A673 (cell line): ENCODE data around the gene AGPAT2. TPM values are rescaled to one million over a fixed set of nuclear protein-coding genes. Genes with fewer than 3 reads are reported as not detected.
A peak's percentile ranks its signal among the peaks of the same experiment; 100 is the strongest.

Experiments used
- BruUV-seq: library from RNA; stranded (reverse); fragments of 400-500 nt; replicated peaks from 2 replicates; lab custom pipeline; 2021; lab: Mats Ljungman, UMichigan
- CTCF ChIA-PET: fragments of 300-600 bp; sonication (Branson Sonifier 250); formaldehyde crosslinking; loops from one replicate; lab custom pipeline; 2022; ENCODE audit warnings: antibody characterized with exemption; lab: Charles Lee
- POLR2A ChIA-PET: fragments of 300-600 bp; sonication (Branson Sonifier 250); formaldehyde crosslinking; loops from one replicate; lab custom pipeline; 2022; ENCODE audit warnings: antibody characterized with exemption; ENCODE audit not compliant: low non-redundant PET; lab: Charles Lee
- DNase-seq: peaks from one replicate; pipeline ENCODE4 v3.0.0-alpha.2; 2015; ENCODE audit warnings: low spot score
- H3K27ac ChIP-seq: fragments of 200-600 bp; sonication (generic); 2 replicates; pipeline ENCODE4 v1.5.1; 2016; ENCODE audit warnings: mixed run types, low read depth, mild to moderate bottlenecking, mixed read lengths, antibody characterized with exemption, low read length; ENCODE audit not compliant: poor library complexity, severe bottlenecking
- H3K27me3 ChIP-seq: fragments of 200-600 bp; sonication (generic); replicated peaks from 2 replicates; pipeline ENCODE4 v1.6.1; 2017; ENCODE audit warnings: mixed run types, low read depth, mild to moderate bottlenecking, mixed read lengths, antibody characterized with exemption, low read length; ENCODE audit not compliant: insufficient read depth, poor library complexity
- H3K36me3 ChIP-seq: fragments of 200-600 bp; sonication (generic); 2 replicates; pipeline ENCODE4 v1.6.1; 2016; ENCODE audit warnings: mixed run types, mild to moderate bottlenecking, mixed read lengths, antibody characterized with exemption, low read length; ENCODE audit not compliant: insufficient read depth, poor library complexity, severe bottlenecking
- H3K4me1 ChIP-seq: fragments of 200-600 bp; sonication (generic); 2 replicates; pipeline ENCODE4 v1.6.1; 2017; ENCODE audit warnings: mixed run types, mild to moderate bottlenecking, mixed read lengths, antibody characterized with exemption, low read length; ENCODE audit not compliant: insufficient read depth, poor library complexity, severe bottlenecking
- H3K4me3 ChIP-seq: fragments of 200-600 bp; sonication (generic); 2 replicates; pipeline ENCODE4 v1.5.1; 2016; ENCODE audit warnings: low read depth, mixed run types, mild to moderate bottlenecking, mixed read lengths, low read length; ENCODE audit not compliant: poor library complexity, severe bottlenecking
- H3K9me3 ChIP-seq: fragments of 200-600 bp; sonication (generic); 2 replicates; pipeline ENCODE4 v1.6.1; 2016; ENCODE audit warnings: mixed run types, low read depth, mild to moderate bottlenecking, mixed read lengths, antibody characterized with exemption, low read length; ENCODE audit not compliant: poor library complexity, severe bottlenecking
- CTCF ChIP-seq: fragments of 300-800, 200-600 bp; sonication (generic); conservative IDR thresholded peaks from 2 replicates; pipeline ENCODE4 v1.5.1; 2017; ENCODE audit warnings: low read depth, mild to moderate bottlenecking, antibody characterized with exemption, low read length, moderate library complexity, mixed read lengths
- EZH2 ChIP-seq: fragments of 200-600 bp; sonication (generic); IDR thresholded peaks from 2 replicates; pipeline ENCODE4 v1.6.1; 2017; ENCODE audit warnings: borderline replicate concordance, low read depth, mild to moderate bottlenecking, mixed read lengths, antibody characterized with exemption, low read length; ENCODE audit not compliant: poor library complexity, severe bottlenecking
- intact Hi-C: fragments of 100-400 bp; cut with micrococcal nuclease; formaldehyde crosslinking; loops from one replicate; pipeline ENCODE4 v1.10.0; 2022; ENCODE audit not compliant: unreplicated experiment
- total RNA-seq: library from RNA; stranded (reverse); gene quantifications from 2 replicates; pipeline ENCODE4 v1.2.3, GENCODE V29; 2021

The AGPAT2 gene
- total RNA-seq, 1 experiment from 2014 or later, result 57.7 TPM

DNA sequence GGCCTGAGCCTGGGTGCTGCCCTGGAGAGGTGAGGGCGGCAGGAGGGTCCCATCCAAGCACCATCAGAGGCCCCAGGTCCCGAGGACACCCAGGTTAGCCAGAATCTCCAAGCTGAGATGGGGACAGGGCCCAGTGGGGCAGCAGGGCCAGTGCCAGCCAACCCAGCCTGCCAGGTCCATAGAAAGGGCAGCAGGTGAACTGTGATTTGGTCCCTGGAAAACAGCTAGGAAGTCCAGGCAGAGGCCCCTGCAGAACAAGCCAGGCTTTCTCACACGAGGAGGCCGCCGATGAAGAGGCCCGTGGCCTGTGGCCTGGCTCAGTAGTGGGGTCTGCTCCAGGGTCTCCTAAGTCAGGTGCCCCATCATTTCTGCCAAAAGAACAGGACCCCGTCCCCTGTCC is 2.0 kb downstream of the AGPAT2 start:
- intact Hi-C loops, result no loop called here
- H3K4me3 ChIP-seq, result peak overlapping the region; percentile 77
- no peaks in the 10 kb centered on the region for H3K9me3 ChIP-seq
- H3K27ac ChIP-seq, result peak overlapping the region; percentile 30
- no TSS peak for BruUV-seq
- no peaks in the 10 kb centered on the region for H3K36me3 ChIP-seq
- TF ChIP-seq EZH2, result no peak
- ChIA-PET POLR2A (no interaction called here), CTCF (no interaction called here)
- peaks cover 6% of the 10 kb centered on the region for H3K4me1 ChIP-seq
- no peaks in the 10 kb centered on the region for H3K27me3 ChIP-seq
- DNase-seq, result no peak

- BruUV-seq, result no TSS peak
- POLR2A ChIA-PET, result no interaction called here
These were observed 2.5 kb downstream of the AGPAT2 start for GRCh38 chr9:136684799-136685198.

GRCh38 chr9:136684339-136684738 is 2.9 kb downstream of the AGPAT2 start:
- intact Hi-C loops, result no loop called here
- TF ChIP-seq EZH2, result no peak
- no peak for TF ChIP-seq CTCF
- BruUV-seq, result no TSS peak
- no peaks in the 10 kb centered on the region for H3K9me3 ChIP-seq
- H3K36me3 ChIP-seq, result no peaks in the 10 kb centered on the region
- peaks cover 13% of the 10 kb centered on the region for H3K4me1 ChIP-seq
- no peak for DNase-seq
- no peak overlapping the region for H3K4me3 ChIP-seq
- peak overlapping the region; percentile 30 for H3K27ac ChIP-seq
- ChIA-PET CTCF (no interaction called here), POLR2A (no interaction called here)
- H3K27me3 ChIP-seq, result no peaks in the 10 kb centered on the region

More at GRCh38 chr9:136684799-136685198, 2.5 kb downstream of the AGPAT2 start:
- CTCF ChIA-PET, result no interaction called here
- no peaks in the 10 kb centered on the region for H3K9me3 ChIP-seq
- H3K4me1 ChIP-seq, result peaks cover 9% of the 10 kb centered on the region
- H3K27ac ChIP-seq, result peak overlapping the region; percentile 30
- TF ChIP-seq EZH2 (no peak), CTCF (no peak)
- H3K4me3 ChIP-seq, result no peak overlapping the region
- no peaks in the 10 kb centered on the region for H3K36me3 ChIP-seq
- intact Hi-C loops, result no loop called here
- H3K27me3 ChIP-seq, result no peaks in the 10 kb centered on the region
- DNase-seq, result no peak

- TF ChIP-seq EZH2, result no peak
- Histone ChIP-seq H3K36me3 (no peaks in the 10 kb centered on the region), H3K4me1 (peaks cover 19% of the 10 kb centered on the region), H3K4me3 (no peak overlapping the region), H3K9me3 (no peaks in the 10 kb centered on the region), H3K27me3 (no peaks in the 10 kb centered on the region), H3K27ac (peak overlapping the region; percentile 30)
- CTCF ChIA-PET, result no interaction called here
- POLR2A ChIA-PET, result no interaction called here
- BruUV-seq, result no TSS peak
- no peak for DNase-seq
- intact Hi-C loops, result no loop called here
These were observed 3.5 kb downstream of the AGPAT2 start for GRCh38 chr9:136683755-136684154.
